ENCODE results near the gene OCRL.

DNA sequence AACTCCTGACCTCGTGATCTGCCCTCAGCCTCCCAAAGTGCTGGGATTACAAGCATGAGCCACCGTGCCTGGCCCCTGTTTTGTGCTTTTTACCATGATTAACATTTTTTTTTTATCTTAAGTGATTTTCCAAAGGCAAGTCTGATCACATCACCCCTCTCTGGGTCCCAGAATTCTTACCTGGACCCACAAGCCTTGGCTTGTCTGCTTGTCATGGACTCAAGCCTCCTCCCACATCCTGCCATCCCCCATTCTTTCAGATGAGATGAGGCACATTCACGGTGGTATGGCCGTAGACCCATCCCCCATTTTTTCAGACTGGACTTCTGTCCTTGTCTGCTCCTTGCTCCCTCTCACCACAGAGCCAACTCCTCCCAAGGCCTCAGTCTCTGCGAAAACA is 59.4 kb downstream of the OCRL start:
- no peak for TF ChIP-seq TCF7L2 (IDR thresholded peaks at IDR 0.05; ENCODE audit: low read depth, low read length)
- no peak for TF ChIP-seq CTCF (IDR thresholded peaks at IDR 0.05)
- no peak for TF ChIP-seq POLR2AphosphoS5 (IDR thresholded peaks at IDR 0.05; ENCODE audit: low read depth, low read length)

Measured in Panc1 (cell line).